ENCODE data around the gene MVP. TPM values are rescaled to one million over a fixed set of nuclear protein-coding genes. Genes with fewer than 3 reads are reported as not detected.
A peak's percentile ranks its signal among the peaks of the same experiment; 100 is the strongest.
"Not testable (repeated sequence)": the region's sequence is repeated elsewhere in the genome, so short reads cannot be mapped to it uniquely, and the experiment has no call there.

Gene MVP
- total RNA-seq, 1 donor from 2014 or later: 431 TPM

GRCh38 chr16:29871822-29872546 is 51.7 kb downstream of the MVP start:
- DNase-seq (ENCODE audit: low read depth): no peak

DNA sequence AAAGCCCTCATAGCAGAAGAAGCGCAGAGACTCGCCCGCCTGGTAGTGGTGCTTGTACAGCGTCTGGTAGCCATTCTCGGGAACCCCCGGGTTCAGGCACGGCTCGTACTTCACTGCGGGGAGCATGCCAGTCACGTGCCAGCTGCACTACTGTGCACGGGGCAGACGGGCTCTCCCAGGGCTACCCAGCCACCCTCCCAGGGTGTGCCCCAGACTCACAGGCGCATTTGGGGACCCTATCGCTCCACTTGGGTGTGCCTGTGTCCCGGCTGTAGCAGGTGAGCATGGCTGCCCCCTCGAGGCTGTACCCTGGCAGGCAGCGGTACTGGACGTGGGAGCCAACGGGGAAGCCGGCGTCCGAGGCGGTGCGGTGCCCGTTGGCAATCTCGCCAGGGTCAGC is 53.1 kb downstream of the MVP start:
- DNase-seq (ENCODE audit: low read depth): no peak

DNA sequence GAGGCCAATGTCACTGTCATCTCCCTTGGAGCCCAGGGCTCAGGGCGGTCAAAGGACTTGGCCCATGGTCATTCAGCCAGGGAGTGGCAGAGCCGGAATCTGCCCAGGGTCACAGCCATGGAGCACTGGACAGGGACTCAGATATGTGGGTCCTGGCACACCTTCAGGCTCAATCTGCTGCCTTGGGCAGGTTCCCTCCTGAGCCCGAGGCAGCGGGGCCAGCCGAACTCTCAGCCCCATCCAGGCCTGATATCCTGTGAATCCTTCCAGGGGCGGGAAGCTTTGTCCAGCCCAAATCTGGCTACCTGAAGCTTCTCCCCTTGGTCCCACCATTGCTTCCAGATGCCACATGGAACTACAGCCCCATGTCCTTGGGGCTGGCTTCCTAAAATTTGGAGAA is 54.9 kb downstream of the MVP start:
- DNase-seq (ENCODE audit: low read depth): no peak

DNA sequence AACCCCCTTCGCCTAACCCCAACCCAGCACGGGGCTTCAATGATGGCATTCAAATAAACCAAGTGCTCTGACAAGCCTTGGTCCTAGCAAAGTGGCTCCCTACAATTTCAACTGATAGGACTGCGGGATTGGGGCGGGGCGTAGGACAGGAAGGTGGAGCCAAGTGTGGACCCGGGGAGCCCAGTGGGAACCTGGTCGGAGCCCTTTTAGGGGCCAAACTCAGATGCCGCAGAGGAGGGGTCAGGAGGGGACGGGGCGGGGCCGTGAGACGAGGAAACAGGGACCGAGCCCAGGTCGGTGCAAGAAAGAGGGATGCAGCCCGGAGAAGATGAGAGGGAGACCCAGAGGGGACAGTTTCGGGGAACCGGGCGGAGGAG is 55.9 kb downstream of the MVP start:
- no peak for DNase-seq (ENCODE audit: low read depth)

DNA sequence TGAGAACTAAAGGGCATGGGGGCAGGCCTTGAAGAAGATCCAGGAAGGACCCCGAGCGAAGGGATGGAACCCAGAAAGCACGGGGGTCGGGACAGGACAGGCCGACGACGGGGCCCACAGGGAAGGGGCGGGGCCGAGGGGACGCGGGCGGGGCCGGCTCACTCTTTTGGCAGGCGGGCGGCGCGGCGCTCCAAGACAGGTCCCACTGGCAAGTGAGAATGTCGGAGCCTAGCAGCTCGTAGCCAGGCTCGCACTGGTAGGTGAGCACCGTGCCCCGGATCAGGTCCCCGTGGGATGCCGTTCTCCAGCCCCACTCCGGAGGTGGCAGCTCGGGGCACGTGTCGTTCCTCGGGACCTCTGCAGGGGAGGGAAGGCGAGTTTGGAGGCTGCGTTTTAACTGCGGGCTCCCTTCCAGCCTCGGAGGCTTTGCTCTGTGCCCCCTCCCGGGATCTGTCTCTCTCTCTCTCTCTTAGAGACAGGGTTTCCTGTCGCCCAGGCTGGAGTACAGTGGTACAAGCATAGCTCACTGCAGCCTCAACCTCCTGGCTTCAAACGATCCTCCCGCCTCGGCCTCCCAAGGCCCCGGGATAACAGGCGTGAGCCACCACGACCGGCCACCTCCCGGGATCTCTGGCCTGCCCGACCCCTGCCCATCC is 56.5 kb downstream of the MVP start:
- no peak for DNase-seq (ENCODE audit: low read depth)

- peak; percentile 59 for DNase-seq (ENCODE audit: low read depth)
These were observed 57.2 kb downstream of the MVP start for GRCh38 chr16:29877266-29877961.

GRCh38 chr16:29878172-29878571 is 57.9 kb downstream of the MVP start:
- no peak for DNase-seq (ENCODE audit: low read depth)

- no peak for DNase-seq (ENCODE audit: low read depth)
These were observed 60.8 kb downstream of the MVP start for GRCh38 chr16:29881050-29881449.

DNA sequence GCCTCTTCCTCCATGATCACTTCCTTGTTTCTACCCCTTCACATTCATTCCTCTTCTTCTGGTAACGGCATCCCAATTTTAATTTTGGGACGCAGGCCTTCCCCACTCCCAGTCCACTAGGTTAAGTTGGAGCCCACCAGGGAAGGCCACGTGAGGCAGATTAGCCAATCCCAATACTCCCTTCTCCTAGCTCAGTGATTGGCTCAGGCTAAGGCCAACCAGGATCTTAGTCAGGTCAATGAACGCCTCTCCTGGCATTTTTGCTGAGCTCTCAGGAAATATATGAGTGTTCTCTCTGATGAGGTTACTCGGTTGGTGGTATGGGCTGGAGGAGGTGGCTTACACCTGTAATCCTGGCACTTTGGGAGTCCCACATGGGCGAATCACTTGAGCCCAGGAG is 63.7 kb downstream of the MVP start:
- no peak for DNase-seq (ENCODE audit: low read depth)

GRCh38 chr16:29889372-29889771 is 69.1 kb downstream of the MVP start:
- DNase-seq (ENCODE audit: low read depth): not testable (repeated sequence)

GRCh38 chr16:29891525-29892457 is 71.5 kb downstream of the MVP start:
- peak; percentile 27 for DNase-seq (ENCODE audit: low read depth)

DNA sequence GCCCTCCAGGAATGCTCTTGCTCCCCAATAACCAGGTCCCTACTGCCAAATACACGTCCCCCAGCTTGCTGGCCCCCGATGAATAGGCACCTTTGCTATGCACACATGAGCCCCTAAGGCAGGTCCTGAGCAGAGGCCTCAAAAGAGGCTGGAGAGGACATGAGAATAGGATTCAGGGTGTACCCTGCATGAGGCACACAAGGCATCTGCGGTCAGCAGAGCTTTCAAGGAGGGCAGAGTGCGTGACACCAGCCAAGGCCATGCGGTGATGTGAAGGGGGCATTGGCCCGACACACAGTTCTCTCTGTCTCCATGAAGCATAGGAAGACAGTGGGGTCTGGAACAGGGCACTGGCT is 72.2 kb downstream of the MVP start:
- DNase-seq (ENCODE audit: low read depth): no peak

DNA sequence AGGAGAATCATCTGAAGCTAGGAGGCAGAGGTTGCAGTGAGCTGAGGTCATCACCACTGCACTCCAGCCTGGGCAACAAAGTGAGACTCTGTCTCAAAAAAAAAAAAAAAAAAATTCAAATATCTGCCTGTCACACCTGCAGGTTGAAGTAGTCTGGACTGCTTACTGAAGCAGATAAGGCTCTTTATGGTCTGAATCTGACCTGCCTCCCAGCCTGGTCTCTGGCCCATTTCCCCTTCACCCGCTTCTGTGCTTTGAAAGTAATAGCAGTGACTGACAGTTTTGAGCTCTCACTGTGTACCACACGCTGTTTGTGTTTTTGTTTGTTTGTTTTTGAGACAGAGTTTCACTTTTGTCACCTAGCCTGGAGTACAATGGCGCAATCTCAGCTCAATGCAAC is 73.3 kb downstream of the MVP start:
- DNase-seq (ENCODE audit: low read depth): no peak

DNA sequence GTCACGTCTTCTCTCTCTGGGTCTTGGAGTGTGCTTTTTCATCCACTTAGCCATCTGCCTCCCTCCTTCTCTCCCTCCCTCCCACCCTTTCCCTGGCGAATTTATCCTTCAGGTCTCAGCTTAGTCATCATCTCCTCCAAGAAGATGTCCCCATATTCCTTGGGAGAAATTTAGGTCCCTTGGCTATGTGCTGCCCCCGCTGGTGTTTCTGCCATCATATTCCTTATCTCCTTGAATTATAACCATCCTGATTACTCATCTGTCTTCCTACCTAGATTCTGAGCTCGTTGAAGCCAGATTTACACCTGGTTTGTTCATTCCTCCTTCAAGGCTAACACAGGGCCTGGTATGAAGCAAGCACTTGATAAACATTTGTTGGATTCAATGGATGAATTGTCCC is 74.1 kb downstream of the MVP start:
- DNase-seq (ENCODE audit: low read depth): no peak

DNA sequence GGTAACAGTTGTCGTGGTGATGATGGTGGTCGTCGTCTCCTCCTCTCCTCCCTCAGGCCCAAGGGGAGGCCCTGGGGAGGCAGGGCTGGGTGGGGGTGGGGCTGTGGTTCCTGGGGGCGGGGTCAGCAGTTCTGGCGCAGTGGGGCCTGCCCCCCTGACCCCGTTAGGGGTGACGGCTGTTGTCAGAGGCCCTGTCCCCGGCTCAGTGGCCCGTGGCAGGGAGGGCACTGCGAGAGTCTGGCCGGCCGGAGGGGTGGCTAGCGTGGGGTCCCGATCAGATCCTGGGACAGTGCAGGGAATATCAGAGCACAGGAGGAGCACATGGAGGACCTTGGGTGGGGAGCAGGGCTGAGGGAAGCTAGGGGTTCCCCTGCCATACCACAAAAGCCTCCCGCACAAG is 76.6 kb downstream of the MVP start:
- no peak for DNase-seq (ENCODE audit: low read depth)

GRCh38 chr16:29897333-29897732 is 77.1 kb downstream of the MVP start:
- no peak for DNase-seq (ENCODE audit: low read depth)

Other genes starting within 250 kb of the MVP start
- 0.05 TPM in 1 of 2 replicates, not detected in the other for gene SPN, start 157.2 kb upstream of the MVP start, total RNA-seq
- 119 and 258 TPM in 2 replicates for gene QPRT, start 141.3 kb upstream of the MVP start, total RNA-seq
- not detected in 2 replicates for gene C16orf54, start 74.5 kb upstream of the MVP start, total RNA-seq
- not detected in 2 replicates for gene ZG16, start 42.2 kb upstream of the MVP start, total RNA-seq
- gene KIF22, start 29.7 kb upstream of the MVP start, total RNA-seq: 14.0 and 29.5 TPM in 2 replicates
- gene MAZ, start 13.9 kb upstream of the MVP start, total RNA-seq: 159 and 161 TPM in 2 replicates
- 0.25 and 0.35 TPM in 2 replicates for gene PRRT2, start 8.3 kb upstream of the MVP start, total RNA-seq
- gene PAGR1, start 4.3 kb upstream of the MVP start, total RNA-seq: 17.7 and 19.6 TPM in 2 replicates
- 69.1 and 114 TPM in 2 replicates for gene CDIPT, start 42.8 kb downstream of the MVP start, total RNA-seq
- gene SEZ6L2, start 79.1 kb downstream of the MVP start, total RNA-seq: 9.2 and 45.7 TPM in 2 replicates
- gene ASPHD1, start 80.0 kb downstream of the MVP start, total RNA-seq: 15.8 and 33.3 TPM in 2 replicates
- 12.5 and 13.2 TPM in 2 replicates for gene KCTD13, start 105.8 kb downstream of the MVP start, total RNA-seq
- 48.9 and 112 TPM in 2 replicates for gene TMEM219, start 141.6 kb downstream of the MVP start, total RNA-seq
- 52.4 and 80.9 TPM in 2 replicates for gene TAOK2, start 153.4 kb downstream of the MVP start, total RNA-seq
- 7.8 and 8.2 TPM in 2 replicates for gene HIRIP3, start 175.2 kb downstream of the MVP start, total RNA-seq
- 27.7 and 48.1 TPM in 2 replicates for gene INO80E, start 175.8 kb downstream of the MVP start, total RNA-seq
- gene DOC2A, start 190.6 kb downstream of the MVP start, total RNA-seq: 0.80 TPM in 1 of 2 replicates, not detected in the other
- gene C16orf92, start 202.7 kb downstream of the MVP start, total RNA-seq: not detected in 2 replicates
- 0.15 TPM in 1 of 2 replicates, not detected in the other for gene TLCD3B, start 210.8 kb downstream of the MVP start, total RNA-seq
- 525 and 1,258 TPM in 2 replicates for gene ALDOA, start 245.3 kb downstream of the MVP start, total RNA-seq